Measurements from ENCODE around the gene FLT3. TPM values are rescaled to one million over a fixed set of nuclear protein-coding genes. Genes with fewer than 3 reads are reported as not detected.

Gene FLT3
- total and polyA plus RNA-seq, 11 donors: 0.09 to 0.48 (median 0.21) TPM; not detected in 2

DNA sequence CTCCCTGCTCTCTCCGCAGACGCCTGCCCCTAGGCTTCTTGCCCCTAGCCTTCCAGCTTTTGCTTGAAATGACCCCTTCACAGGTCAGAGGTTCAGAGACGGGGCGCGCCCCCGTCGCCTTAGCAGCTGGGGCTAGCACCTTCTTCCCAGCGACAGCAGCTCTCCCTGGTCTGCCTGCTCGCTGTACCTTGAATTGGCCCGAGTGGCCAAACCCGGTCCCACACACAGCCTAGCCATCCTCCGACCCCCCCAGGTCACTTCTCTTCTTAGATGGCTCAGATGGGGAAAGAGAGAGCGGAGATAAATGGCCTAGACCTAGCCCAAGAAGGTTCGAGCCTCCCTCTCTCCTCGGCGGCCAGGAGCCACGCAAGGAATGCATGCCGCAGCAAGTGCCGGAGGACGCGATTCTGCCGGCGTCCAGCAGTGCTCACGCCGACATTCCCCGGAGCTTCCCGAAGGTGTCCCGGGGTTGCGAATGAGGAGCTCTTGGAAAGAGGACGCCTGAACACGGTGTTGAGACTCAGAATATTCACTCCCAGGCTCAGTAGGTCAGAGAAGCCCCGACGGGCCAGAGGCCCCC is 132.6 kb downstream of the FLT3 start:
- TF ChIP-seq POLR2A (IDR thresholded peaks at IDR 0.05): no peak
- TF ChIP-seq, protein P1, sequence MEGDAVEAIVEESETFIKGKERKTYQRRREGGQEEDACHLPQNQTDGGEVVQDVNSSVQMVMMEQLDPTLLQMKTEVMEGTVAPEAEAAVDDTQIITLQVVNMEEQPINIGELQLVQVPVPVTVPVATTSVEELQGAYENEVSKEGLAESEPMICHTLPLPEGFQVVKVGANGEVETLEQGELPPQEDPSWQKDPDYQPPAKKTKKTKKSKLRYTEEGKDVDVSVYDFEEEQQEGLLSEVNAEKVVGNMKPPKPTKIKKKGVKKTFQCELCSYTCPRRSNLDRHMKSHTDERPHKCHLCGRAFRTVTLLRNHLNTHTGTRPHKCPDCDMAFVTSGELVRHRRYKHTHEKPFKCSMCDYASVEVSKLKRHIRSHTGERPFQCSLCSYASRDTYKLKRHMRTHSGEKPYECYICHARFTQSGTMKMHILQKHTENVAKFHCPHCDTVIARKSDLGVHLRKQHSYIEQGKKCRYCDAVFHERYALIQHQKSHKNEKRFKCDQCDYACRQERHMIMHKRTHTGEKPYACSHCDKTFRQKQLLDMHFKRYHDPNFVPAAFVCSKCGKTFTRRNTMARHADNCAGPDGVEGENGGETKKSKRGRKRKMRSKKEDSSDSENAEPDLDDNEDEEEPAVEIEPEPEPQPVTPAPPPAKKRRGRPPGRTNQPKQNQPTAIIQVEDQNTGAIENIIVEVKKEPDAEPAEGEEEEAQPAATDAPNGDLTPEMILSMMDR (IDR thresholded peaks at IDR 0.05): no peak
- Histone ChIP-seq H3K4me3 (no peak overlapping the region), H3K9me3 (no peaks in the 10 kb centered on the region), H3K27ac (no peak overlapping the region), H3K36me3 (no peaks in the 10 kb centered on the region), H3K4me1 (peaks cover 0 to 27% (median 7%) of the 10 kb centered on the region in 12 donors), H3K27me3 (peaks cover 73 to 100% (median 96%) of the 10 kb centered on the region in 9 donors)
- intact Hi-C loops (cut with DNase I): loop anchor here in 1 of 10 donors (5.0 kb wide), 1 partner anchor 46 kb away; no protein-coding TSS in a partner anchor
- DNase-seq: no peak
- WGBS, 4 donors: 2 to 6% (median 4%) methylated on average over 14 to 33 of the region's 33 CpGs
- no peak for ATAC-seq

DNA sequence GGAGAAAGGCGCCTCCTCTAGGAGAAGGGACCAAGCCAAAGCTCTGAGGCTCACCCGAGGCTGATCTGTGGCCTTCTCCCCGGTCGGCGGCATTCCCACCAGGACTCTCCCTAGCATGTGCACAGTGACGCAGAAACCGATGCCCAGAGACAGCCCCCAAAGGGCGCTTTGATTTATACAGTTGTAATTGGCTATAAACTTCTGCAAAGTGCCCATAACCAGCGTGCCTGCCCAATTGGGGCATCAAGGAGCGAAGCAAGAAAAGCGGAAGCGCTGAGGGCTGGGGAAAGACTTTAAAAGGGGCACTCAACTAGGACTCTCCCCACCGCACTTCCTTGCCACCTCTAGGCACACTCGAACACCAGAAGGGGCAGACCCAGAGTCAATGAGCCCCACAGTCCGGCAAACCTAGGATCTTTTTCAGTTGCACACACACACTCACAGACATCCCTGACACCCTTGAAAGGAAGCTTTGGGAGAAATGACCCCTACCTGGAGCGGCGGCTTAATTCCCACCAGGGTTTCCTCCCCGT is 133.1 kb downstream of the FLT3 start:
- Histone ChIP-seq H3K4me3 (no peak overlapping the region), H3K9me3 (no peaks in the 10 kb centered on the region), H3K36me3 (no peaks in the 10 kb centered on the region), H3K27me3 (peaks cover 69 to 100% (median 95%) of the 10 kb centered on the region in 9 donors), H3K4me1 (peaks cover 0 to 27% (median 7%) of the 10 kb centered on the region in 12 donors), H3K27ac (no peak overlapping the region)
- 3 to 7% (median 4%) methylated on average over 15 to 18 of the region's 18 CpGs for WGBS, 4 donors
- intact Hi-C loops (cut with DNase I): loop anchor here in 1 of 10 donors (5.0 kb wide), 1 partner anchor 45 kb away; no protein-coding TSS in a partner anchor
- DNase-seq (no peak), ATAC-seq (no peak)
- TF ChIP-seq, protein P1 (IDR thresholded peaks at IDR 0.05): no peak
- no peak for TF ChIP-seq POLR2A (IDR thresholded peaks at IDR 0.05)

DNA sequence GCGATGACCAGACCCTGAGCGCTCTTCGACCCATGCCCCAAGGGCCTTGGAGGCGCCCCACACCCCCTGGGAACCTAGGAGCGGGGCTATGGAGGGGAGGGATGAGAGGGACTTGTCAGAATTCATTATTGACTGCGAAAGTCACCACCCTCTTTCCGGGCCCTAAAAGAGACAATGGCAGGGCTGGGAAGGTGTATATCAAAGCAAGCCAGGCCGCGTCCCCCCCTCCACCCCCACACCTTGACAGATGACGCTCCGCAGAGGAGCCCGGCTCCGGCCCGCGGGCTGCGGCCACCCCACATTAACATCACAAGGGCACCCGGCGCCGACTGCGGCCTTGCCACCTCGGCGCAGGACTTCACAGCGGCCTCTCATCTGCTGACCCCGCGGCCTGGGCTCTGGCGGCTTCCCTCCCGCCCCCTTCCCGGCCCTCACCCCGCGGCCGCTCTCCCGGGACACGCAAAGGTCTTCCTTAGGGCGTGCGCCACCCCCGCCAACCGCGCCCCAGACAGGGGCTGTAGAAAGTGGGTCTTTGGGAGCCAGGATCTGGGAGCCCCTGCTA is 133.7 kb downstream of the FLT3 start:
- no peak for DNase-seq
- peaks cover 0 to 27% (median 7%) of the 10 kb centered on the region in 12 donors for H3K4me1 ChIP-seq
- peaks cover 67 to 100% (median 95%) of the 10 kb centered on the region in 9 donors for H3K27me3 ChIP-seq
- TF ChIP-seq, protein P1 (IDR thresholded peaks at IDR 0.05): no peak
- TF ChIP-seq POLR2A (IDR thresholded peaks at IDR 0.05): no peak
- no peak overlapping the region for H3K27ac ChIP-seq
- no peaks in the 10 kb centered on the region for H3K36me3 ChIP-seq
- 2 to 5% (median 2%) methylated on average over 16 to 38 of the region's 38 CpGs for WGBS, 4 donors
- ATAC-seq: no peak
- H3K4me3 ChIP-seq: no peak overlapping the region
- H3K9me3 ChIP-seq: no peaks in the 10 kb centered on the region
- intact Hi-C loops (cut with DNase I): loop anchor here in 1 of 10 donors (5.0 kb wide), 1 partner anchor 44 kb away; no protein-coding TSS in a partner anchor

Data from heart left ventricle (tissue), 16 donors.